Effector CD8-positive, alpha-beta T cell (primary cell): Measurements from ENCODE around the gene PTPRJ.
"Not testable (repeated sequence)": the region's sequence is repeated elsewhere in the genome, so short reads cannot be mapped to it uniquely, and the experiment has no call there.

Source experiments
- DNase-seq: peaks from one replicate; lab custom pipeline; 2025; lab: John Stamatoyannopoulos, UW
- total RNA-seq, 4 experiments: gene quantifications; one replicate each; lab custom pipeline; 2026; lab: John Stamatoyannopoulos, UW

PTPRJ gene
- total RNA-seq, result 182 to 385 (median 324) reads per million in 4 experiments

DNA sequence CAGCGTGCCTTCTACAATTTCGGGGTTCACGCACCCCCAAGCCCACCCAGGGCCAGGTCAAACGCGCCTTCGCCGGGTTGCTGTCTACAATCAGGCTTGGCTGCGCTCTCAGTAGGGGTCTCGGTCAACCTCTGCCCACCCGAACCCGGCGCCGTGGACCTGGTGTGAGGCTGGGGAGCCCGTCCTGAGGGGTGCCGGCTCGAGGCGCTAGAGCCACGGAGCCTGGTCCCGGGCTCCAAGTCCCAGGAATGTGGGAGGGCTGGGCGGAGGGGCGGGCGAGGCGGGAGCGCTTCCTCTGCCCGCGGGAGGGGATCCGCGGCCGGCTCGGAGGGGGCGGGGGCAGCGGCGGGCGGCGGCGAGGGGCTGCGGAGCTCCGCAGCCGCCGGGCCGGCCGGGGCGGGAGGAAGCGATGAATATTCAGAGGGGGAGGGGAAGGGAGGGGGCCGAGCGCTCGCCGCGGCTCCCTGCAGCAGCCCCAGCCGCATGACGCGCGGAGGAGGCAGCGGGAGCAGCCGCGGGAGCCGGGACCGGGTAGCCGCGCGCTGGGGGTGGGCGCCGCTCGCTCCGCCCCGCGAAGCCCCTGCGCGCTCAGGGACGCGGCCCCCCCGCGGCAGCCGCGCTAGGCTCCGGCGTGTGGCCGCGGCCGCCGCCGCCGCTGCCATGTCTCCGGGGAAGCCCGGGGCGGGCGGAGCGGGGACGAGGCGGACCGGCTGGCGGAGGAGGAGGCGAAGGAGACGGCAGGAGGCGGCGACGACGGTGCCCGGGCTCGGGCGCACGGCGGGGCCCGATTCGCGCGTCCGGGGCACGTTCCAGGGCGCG, at the start of gene PTPRJ:
Gene PTPRJ, plus strand, starts transcription at position 472 of the 819 bp plus-strand sequence. CDS start 354 bp downstream, outside the sequence.
- peak; percentile 29 for DNase-seq

DNA sequence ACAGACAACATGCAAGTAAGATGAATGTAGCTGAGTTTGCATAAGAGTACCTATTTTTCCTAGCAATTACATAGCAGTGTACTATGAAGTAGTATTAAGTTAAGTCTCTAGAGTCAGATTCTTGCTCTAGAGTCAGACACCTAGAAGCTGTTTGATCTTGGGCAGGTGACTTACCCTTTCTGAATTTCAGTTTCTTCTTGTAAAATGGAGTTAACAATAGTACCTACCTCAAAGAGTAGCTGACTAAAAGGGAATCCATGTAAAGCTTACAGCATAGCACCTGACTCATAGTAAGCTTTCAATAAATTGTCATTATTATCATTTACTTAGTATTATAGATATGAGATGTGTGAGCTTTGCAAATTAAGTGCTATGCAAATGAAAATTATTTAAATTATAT, 47.8 kb upstream of the PTPRJ start:
- no peak for DNase-seq

DNA sequence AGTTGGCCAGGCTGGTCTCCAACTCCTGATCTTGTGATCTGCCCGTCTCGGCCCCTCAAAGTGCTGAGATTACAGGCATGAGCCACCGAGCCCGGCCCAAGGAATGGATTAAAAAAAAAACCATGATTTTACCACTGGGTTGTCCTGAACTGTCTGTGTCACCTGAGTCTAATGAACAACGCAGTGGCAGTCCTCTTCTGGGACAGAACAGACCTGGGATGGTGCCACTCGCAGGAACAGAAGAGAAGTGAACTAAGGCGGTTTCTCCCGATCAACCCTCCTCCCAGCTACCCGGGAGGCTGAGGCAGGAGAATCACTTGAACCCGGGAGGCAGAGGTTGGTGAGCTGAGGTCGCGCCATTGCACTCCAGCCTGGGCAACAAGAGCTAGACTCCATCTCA, 46.6 kb upstream of the PTPRJ start:
- DNase-seq, result not testable (repeated sequence)

DNA sequence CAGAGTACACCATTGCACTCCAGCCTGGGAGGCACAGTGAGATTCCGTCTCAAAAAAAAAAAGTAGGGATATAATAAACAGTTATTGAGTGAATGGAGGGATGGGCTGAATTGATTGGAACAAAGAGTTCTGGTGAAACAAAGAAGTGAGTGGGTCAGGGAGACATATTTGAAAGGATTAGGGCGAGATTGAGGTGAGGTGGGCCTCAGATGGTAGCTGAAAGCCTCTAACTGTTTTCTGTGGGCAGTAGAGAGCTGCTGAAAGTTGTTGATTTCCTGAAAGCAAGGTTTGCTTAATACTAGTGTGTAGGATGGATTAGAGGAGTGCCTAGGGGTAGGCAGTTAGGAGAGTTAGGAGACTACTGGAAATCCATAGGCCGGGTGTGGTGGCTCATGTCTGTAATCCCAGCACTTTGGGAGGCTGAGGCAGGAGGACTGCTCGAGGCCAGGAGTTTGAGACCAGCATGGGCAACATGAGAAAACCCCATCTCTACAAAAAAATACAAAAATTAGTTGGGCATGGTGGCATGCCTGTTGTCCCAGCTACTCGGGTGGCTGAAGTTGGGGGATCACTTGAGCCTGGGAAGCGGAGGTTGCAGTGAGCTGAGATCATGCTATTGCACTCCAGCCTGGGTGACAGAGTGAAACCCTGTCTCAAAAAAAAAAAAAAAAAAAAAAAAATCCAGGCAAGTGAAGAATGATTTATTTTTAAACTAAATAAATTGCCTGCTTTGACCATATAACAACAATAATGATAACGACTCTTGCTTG, 41.4 kb upstream of the PTPRJ start:
- DNase-seq, result no peak

DNA sequence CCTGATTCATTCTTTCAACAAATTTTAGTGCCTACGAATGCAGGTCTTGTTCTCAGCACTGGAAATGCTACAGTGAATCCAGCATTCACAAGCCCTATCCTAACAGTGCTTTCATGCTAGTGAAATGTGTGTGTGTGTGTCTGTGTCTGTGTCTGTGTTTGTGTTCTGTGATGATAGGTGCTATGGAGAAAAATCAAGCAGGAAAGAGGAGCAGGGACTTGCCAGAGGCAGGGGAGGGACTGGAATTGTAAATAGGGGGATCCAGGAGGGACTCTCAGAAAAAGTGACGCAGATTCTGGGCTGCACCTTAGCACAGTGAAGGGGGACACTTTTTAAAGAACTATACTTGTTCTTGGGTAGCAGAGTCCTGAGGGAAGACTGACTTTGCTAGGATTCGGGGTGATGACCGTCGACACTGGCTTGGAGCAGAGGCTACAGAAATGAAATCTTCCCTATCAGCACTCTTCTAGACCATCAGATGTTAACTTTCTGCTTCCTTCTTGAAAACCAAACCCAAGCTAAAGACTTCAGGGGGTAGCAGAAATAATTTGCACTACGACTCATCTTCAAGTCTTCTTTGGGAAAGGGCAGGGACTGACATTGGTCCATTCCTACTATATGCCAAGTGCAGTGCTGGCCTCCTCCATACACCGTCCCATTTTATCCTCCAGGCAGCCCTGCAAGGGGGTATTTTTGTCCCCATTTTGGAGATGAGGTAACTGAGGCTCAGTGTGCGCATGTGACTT, 39.3 kb upstream of the PTPRJ start:
- no peak for DNase-seq

DNA sequence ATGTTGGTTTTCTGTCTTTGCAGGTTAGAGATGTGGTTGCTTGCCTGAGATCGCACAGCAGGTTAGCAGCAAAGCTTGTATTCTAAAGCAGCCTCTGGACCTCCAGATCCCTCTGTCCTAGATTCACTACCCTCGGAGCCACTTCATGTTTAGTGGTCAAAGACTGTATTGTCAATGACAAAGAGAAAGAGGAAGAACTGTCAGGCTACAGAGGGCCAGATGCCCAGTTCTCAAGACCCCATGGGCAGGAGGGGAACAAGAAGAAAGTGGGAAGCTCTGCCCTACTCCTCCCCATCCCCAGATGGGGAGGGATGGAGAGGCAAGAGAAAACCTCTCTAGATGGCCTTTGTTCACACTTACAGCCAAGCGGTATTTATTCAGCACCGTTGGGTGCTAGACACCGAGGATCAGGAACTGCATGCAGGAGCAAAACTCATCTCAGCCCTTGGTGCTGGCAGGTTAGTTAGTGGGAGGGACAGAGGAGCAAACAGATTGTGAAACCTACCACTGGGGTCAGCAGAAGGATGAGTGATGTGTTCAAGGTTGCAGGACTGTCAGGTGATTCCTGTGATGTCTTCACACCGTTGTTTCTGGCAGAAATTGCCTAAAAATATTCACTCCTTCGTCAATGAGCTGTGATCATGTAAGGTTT, 38.3 kb upstream of the PTPRJ start:
- DNase-seq, result no peak

DNA sequence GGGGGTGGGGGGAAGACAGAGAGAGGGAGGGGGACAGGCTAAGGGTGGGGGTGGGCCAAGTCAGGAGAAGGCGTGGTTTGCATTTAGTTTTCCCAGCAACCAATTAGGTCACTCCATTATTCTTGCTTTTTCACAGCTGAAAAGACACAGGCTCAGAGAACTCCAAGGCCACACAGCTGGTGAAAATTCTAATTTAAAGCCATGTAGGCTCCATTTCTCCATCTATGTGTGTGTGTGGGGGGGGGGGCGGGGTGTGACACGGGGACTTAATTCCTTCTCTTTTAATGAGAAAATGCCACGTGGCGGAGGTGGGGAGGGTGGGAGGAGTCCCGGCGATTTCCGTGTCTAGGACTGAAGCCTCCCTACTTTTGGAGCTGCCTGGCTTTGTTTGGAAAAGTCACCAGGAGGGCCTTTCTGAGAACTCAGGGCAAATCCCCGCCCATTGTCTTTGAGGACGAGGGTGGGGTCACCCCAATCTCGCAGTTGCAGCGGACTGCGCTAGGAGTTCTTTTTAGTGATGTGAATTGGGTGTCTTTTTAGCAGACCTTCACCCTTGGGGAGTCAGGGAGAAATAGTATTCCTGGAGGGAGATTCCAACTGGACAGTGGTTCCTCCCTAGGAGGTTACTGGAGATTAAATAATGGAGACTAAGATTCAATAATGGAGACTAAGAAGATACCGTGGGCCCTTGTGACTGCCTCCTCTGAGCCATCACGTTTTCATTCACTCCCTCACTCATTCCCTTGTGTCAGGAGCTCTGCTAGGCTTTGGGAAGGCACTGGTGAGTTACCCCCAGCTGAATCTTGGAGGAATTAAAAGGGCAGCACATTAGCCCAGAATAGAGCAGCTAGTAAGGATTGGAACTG, 36.4 kb upstream of the PTPRJ start:
- no peak for DNase-seq

DNA sequence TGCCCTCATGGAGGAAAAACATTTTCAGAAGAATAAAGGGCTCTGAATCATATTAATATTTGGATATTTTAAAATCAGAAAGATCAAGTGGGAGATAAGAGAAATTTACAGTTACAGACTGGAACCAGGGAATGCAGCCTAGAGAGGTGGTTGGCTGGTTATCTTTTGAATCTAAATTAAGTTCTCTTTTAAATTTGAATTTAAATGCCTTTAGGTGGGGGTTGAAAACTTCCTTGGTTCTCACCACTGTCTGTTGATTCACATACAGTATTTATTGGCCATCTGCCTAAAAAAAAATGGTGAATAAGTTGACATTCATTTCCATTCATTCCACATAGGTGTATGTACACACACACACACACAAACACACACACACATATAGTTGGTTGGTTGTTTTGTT, 35.7 kb upstream of the PTPRJ start:
- no peak for DNase-seq

DNA sequence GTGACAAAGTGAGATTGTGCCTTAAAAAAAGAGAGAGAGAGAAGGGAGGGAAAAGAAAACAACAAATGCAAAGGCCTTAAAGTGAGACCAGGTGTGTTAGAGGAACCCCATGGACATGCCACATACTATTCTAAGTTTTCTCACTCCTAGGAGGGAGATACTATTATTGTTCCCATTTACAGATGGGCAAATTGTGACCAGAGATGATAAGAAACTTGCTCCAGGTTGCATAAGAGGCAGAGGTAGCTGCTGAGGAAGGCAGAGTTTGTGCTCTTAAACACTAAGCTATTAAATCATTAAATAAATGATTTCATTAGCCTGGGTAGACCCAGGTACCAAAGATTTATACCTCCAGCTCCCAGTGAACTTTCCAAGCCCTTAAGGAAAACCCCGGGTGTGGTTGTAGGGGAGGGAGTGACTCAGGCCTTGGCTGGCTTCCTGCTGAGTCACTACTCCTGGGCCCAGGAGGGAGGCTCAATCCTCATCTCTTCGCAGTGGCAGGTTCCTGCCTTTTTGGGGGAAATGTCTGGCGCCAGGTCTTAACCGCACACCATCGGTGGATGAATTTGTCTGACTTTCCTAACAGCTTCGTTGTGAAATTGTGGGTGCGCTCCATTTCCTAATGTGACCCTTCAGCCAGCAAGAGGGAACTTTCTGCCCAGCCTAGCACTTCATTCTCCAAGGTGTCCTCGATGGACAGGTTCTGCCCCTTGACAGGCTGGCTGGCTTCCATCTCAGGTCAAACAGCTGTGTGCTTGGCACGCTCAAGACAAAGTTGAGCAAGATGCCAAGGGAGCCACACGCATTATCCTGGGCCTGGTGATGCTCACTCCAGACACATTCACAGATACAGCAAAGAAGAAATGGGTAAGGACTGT, 33.4 kb upstream of the PTPRJ start:
- DNase-seq, result no peak

DNA sequence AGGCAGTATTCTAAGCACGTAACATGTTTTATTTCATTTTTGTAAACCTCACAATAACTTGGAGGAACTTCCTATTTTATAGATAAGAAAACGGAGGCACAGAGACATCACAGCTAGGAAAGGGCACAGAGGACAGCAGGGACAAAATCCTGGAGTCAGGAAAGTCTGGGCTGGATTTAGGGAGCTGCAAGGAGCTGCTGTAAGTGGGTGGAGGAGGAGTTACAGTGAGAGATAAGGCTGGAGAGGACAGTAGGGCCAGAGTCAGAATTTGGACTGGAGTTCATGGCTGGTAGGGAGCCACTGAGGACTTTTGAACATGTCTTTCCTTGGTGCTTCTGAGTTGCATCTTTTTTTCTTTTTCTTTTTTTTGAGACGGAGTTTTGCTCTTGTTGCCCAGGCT, 32.2 kb upstream of the PTPRJ start:
- no peak for DNase-seq

DNA sequence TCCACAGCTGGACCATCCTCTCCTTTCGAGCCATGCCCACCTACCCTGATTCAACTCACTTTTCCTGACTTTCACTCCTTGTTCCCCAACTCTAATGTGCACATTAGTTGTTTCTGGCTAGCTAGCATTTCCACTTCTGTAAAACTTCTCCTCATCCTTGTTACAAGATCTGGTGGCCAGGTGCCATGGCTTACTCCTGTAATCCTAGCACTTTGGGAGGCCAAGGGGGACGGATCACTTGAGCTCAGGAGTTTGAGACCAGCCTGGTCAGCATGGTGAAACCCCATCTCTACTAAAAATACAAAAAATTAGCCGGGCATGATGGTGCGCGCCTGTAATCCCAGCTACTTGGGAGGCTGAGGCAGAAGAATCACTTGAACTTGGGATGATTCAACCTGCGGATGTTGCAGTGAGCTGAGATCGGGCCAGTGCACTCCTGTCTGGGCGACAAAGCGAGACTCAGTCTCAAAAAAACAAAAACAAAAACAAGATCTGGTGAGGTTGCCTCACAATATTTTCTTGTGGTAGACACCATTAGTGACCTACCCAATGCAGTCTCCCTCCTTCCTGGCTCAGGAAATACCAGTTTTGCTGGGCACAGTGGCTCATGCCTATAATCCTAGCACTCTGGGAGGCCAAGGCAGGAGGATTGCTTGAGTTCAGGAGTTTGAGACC, 31.2 kb upstream of the PTPRJ start:
- not testable (repeated sequence) for DNase-seq

DNA sequence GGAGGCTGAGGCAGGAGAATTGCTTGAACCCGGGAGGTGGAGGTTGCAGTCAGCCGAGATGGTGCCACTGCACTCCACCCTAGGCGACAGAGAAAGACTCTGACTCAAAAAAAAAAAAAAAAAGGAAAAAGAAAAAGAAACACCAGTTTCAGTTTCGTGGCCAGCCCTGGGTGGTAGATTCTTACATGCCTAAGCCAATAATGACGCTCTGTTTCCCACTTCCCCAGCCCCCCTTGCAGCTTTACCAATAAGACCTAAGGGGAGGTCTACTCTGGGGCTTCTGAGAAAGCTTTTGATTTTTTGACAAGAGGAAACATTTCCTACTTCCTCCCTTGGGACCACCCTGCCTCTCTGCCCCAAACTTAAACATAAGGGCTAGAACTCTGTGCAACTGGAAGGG, 30.0 kb upstream of the PTPRJ start:
- DNase-seq, result peak; percentile 56

DNA sequence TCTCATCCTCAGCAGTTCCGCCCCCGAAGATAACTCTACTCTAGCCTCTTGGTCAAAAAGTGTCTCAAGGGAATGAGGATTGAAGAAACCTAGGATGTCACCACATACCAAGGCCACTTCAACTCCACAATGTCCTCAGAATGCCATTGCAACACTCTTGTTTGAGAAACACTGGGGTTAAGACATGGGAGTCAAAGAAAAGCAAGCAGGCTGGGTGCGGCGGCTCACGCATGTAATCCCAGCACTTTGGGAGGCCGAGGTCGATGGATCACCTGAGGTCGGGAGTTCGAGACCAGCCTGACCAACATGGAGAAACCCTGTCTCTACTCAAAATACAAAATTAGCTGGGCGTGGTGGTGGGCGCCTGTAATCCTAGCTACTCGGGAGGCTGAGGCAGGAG, 28.9 kb upstream of the PTPRJ start:
- not testable (repeated sequence) for DNase-seq

DNA sequence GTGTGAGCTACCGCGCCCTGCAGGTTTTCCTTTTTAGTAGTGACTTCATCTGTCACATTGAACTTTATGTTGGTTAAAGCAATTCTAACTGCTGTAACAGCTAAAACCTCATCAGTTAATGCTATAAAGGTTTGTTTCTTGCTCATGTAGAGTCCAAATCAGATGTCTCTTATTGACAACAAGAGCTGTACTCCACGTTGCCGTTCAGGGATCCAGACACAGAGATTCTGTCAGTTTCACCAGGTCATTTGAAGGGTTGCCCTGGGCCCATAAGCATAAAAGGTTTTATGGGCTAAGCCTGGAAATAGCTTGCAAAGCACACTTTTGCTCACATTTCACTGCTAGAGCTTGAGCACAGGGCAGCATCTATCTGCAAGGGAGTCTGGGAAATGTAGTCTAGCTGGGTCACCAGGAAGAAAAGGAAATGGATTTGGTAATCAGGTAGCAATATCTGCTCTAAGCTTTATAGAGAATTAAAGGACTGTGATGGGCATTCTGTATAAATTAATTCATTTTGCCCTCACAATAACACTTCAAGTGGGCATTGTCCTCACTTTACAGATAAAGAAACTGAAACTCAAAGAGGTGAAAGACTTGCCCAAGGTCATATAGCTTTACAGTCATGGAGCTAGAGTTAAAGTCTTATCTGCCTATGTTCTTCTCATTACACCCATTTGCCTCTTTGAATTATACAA, 25.2 kb upstream of the PTPRJ start:
- no peak for DNase-seq

DNA sequence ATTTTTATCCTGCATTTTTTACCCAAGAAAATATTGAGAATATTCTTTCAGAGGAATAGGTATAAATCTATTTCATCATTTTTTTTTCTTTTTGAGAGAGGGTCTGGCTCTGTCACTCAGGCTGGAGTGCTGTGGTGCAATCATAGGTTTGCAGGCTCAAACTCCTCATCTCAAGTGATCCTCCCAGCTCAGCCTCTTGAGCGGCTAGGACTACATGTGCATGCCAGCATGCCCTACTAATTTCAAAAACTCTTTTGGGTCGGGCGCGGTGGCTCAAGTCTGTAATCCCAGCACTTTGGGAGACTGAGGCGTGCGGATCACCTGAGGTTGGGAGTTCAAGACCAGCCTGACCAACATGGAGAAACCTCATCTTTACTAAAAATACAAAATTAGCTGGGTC, 20.3 kb upstream of the PTPRJ start:
- DNase-seq, result no peak

DNA sequence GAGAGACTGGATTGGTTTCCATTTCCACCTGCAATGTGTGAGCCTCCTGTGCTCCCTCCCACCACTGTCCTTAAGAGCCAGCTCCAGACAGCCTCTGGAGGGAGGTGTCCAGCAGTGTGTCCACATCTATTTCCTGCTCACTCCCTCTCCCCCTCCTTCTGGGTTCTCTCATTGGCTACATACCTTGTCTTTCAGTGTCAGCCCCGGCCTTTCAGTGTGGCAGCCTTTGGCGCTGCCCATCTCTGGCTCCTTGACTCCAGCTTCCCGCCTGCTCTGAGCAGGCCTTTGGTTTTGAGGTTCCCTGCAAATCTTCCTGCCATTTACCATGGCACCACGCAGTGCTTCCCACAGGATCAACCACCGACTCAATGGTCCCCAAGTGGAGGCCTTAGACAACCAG, 19.0 kb upstream of the PTPRJ start:
- no peak for DNase-seq

DNA sequence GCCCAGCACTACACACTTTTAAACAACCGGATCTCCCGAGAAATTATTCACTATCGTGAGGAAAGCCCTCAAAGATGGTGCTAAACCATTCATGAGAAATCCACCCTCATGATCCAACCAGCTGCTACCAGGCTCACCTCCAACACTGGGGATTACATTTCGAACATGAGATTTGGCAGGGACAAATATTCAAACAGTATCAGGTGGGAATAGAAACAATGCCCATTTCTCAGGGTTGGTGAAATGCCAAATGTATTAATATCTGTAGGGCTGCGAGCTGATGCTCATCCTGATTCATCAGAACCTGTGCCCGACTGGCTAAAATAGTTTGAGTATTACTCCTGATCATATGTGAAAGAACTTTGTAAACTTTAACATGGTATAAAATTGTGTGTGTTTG, 15.8 kb upstream of the PTPRJ start:
- no peak for DNase-seq
